Endometrial microvascular endothelial cells (primary cell): ENCODE data around the gene NKIRAS2. TPM values are rescaled to one million over a fixed set of nuclear protein-coding genes. Genes with fewer than 3 reads are reported as not detected.

Experiments used
- in situ Hi-C: cut with HindIII; loops from 2 replicates; pipeline ENCODE4 v1.10.0; 2017; ENCODE audit warnings: low sequenced_read_pairs, low pct_unique_long_range_greater_than_20kb; ENCODE audit errors: inconsistent ontology term
- total RNA-seq: library from RNA; depleted of rRNA; stranded (reverse); fragments of >200 nt; gene quantifications from one replicate; pipeline ENCODE4 v1.2.3, GENCODE V29; 2015; ENCODE audit errors: inconsistent ontology term

NKIRAS2 gene
- total RNA-seq, 1 donor from 2014 or later: 60.0 TPM

- in situ Hi-C loops: no loop called here
These were observed 52.7 kb downstream of the NKIRAS2 start for GRCh38 chr17:42072323-42073187.

Other genes with a start within 250 kb of the NKIRAS2 start
- 161 TPM for gene JUP, start 233.4 kb upstream of the NKIRAS2 start, total RNA-seq
- 33.3 TPM for gene P3H4, start 208.1 kb upstream of the NKIRAS2 start, total RNA-seq
- 166 TPM for gene FKBP10, start 207.1 kb upstream of the NKIRAS2 start, total RNA-seq
- gene NT5C3B, start 183.9 kb upstream of the NKIRAS2 start, total RNA-seq: 56.4 TPM
- gene KLHL10, start 182.3 kb upstream of the NKIRAS2 start, total RNA-seq: not detected
- 23.1 TPM for gene KLHL11, start 154.7 kb upstream of the NKIRAS2 start, total RNA-seq
- 237 TPM for gene ACLY, start 101.1 kb upstream of the NKIRAS2 start, total RNA-seq
- not detected for gene ODAD4, start 89.5 kb upstream of the NKIRAS2 start, total RNA-seq
- 92.8 TPM for gene CNP, start 53.3 kb upstream of the NKIRAS2 start, total RNA-seq
- gene DNAJC7, start 2.7 kb upstream of the NKIRAS2 start, total RNA-seq: 66.0 TPM
- 0.56 TPM for gene C17orf113, start 30.5 kb downstream of the NKIRAS2 start, total RNA-seq
- 0.19 TPM for gene ZNF385C, start 78.4 kb downstream of the NKIRAS2 start, total RNA-seq
- 7.1 TPM for gene DHX58, start 92.6 kb downstream of the NKIRAS2 start, total RNA-seq
- 15.9 TPM for gene KAT2A, start 101.3 kb downstream of the NKIRAS2 start, total RNA-seq
- not detected for gene HSPB9, start 102.7 kb downstream of the NKIRAS2 start, total RNA-seq
- 197 TPM for gene RAB5C, start 134.9 kb downstream of the NKIRAS2 start, total RNA-seq
- gene KCNH4, start 161.1 kb downstream of the NKIRAS2 start, total RNA-seq: not detected
- not detected for gene HCRT, start 165.4 kb downstream of the NKIRAS2 start, total RNA-seq
- 14.9 TPM for gene GHDC, start 174.4 kb downstream of the NKIRAS2 start, total RNA-seq